Purkinje cell (primary cell): Measurements from ENCODE around the gene CBY2. TPM values are rescaled to one million over a fixed set of nuclear protein-coding genes. Genes with fewer than 3 reads are reported as not detected.

Source experiments
- polyA plus RNA-seq: library from polyadenylated mRNA; unstranded; fragments of >200 nt; fragmentation: Nextera tagmentation; gene quantifications from 2 replicates; pipeline ENCODE4 v1.2.1, GENCODE V29; 2014

Gene CBY2, protein sequence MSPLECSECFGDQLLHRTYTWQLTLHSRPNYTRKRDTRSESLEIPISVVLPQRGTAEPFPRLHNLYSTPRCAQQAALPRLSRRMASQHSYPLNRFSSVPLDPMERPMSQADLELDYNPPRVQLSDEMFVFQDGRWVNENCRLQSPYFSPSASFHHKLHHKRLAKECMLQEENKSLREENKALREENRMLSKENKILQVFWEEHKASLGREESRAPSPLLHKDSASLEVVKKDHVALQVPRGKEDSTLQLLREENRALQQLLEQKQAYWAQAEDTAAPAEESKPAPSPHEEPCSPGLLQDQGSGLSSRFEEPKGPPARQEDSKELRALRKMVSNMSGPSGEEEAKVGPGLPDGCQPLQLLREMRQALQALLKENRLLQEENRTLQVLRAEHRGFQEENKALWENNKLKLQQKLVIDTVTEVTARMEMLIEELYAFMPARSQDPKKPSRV
- not detected in 2 replicates for polyA plus RNA-seq

DNA sequence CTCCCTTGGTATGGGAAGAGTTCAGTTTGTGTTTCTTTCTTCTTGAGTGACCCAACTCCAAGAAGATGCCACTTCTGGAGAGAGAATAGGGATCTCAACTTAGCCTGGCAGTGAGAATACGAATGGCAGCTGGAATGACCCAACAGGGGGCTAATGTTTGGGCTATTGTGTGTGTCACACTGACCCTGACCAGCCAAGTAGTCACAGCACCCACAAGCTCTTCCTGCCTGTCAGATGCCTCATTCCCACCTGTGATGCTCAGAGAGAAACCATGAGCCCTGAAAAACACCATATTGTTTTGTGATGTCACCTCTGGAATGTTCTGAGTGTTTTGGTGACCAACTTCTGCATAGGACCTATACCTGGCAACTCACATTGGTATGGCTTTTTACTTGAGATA lies at the start of gene CBY2:
Gene CBY2 (plus strand): TSS at position 233 of the 400 bp plus-strand sequence. CDS start 71 bp downstream, at position 304.

Other genes with a start within 250 kb of the CBY2 start
- 9.8 and 11.4 TPM in 2 replicates for gene COG3, start 237.4 kb upstream of the CBY2 start, polyA plus RNA-seq
- gene ERICH6B, start 86.6 kb upstream of the CBY2 start, polyA plus RNA-seq, result 1.3 TPM in 1 of 2 replicates, not detected in the other
- gene SIAH3, start 149.4 kb downstream of the CBY2 start, polyA plus RNA-seq, result 18.3 and 27.0 TPM in 2 replicates